ENCODE measurements around the gene CMC4.

GRCh38 chrX:155068165-155068564 lies 2.8 kb downstream of the CMC4 start:
- TF ChIP-seq CTCF (IDR thresholded peaks at IDR 0.05): no peak
- no peak for TF ChIP-seq POLR2A (IDR thresholded peaks at IDR 0.05)
- no peak for TF ChIP-seq EP300 (IDR thresholded peaks at IDR 0.05)
